K562 (cell line): ENCODE data around the gene TRAP1. TPM values are rescaled to one million over a fixed set of nuclear protein-coding genes. Genes with fewer than 3 reads are reported as not detected.
A peak's percentile ranks its signal among the peaks of the same experiment; 100 is the strongest.

ENCODE experiments used
- ATF2 ChIP-seq: sonication (generic); formaldehyde crosslinking; IDR thresholded peaks from 2 replicates; pipeline ENCODE4 v1.8.1; 2022; ENCODE audit warnings: missing genetic modification reagents
- CEBPZ ChIP-seq: fragments of 150-350 bp; IDR thresholded peaks from 2 replicates; pipeline ENCODE4 v1.6.1; 2014; ENCODE audit warnings: low read depth, mild to moderate bottlenecking, low read length, borderline replicate concordance
- DACH1 ChIP-seq: fragments of 450-650 bp; IDR thresholded peaks from 2 replicates; pipeline ENCODE4 v1.6.1; 2018; ENCODE audit not compliant: partially characterized antibody
- E2F3 ChIP-seq: fragments of 250-450 bp; sonication (Bioruptor Pico); IDR thresholded peaks from 2 replicates; pipeline ENCODE4 v1.4.0; 2020; ENCODE audit warnings: mild to moderate bottlenecking
- MTA1 ChIP-seq: fragments of 450-650 bp; IDR thresholded peaks from 2 replicates; pipeline ENCODE4 v1.6.1; 2017; ENCODE audit warnings: borderline replicate concordance
- TRIM24 ChIP-seq, 2 experiments: fragments of 450-650 bp; IDR thresholded peaks; 2 replicates each; pipeline ENCODE4 v1.6.1; 2016
- YY1 ChIP-seq, 3 experiments: IDR thresholded peaks; 2 replicates each; pipeline ENCODE4 v1.6.1; 2011; ENCODE audit warnings: low read length in 2 of 3, mild to moderate bottlenecking in 2 of 3, moderate library complexity in 2 of 3, borderline replicate concordance in 1 of 3, control low read depth in 1 of 3, low read depth in 1 of 3; ENCODE audit not compliant: insufficient read depth in 3 of 3, insufficient replicate concordance in 2 of 3, control insufficient read depth in 1 of 3, insufficient read length in 1 of 3; ENCODE audit errors: extremely low read depth in 1 of 3
- ZBTB11 ChIP-seq, 3 experiments: fragments of 200-800 bp in 1 of 3; fragments of 250-450 bp in 1 of 3; fragments of 450-650 bp in 1 of 3; sonication (Bioruptor Pico) in 1 of 3; sonication (Bioruptor generic) in 1 of 3; formaldehyde crosslinking in 1 of 3; IDR thresholded peaks; 2 replicates each; pipeline versions ENCODE4 v1.6.1 to v1.8.0; 2016 to 2022; ENCODE audit warnings: mild to moderate bottlenecking in 2 of 3, missing genetic modification characterization in 2 of 3, missing compliant biosample characterization in 1 of 3, moderate library complexity in 1 of 3
- ZFP30 ChIP-seq: fragments of 250-450 bp; sonication (Bioruptor Pico); IDR thresholded peaks from 2 replicates; pipeline ENCODE4 v1.8.0; 2022; ENCODE audit warnings: moderate library complexity, mild to moderate bottlenecking, inconsistent platforms, borderline replicate concordance
- ZNF408 ChIP-seq: fragments of 250-450 bp; sonication (Bioruptor Pico); IDR thresholded peaks from 2 replicates; pipeline ENCODE4 v1.4.0; 2020; ENCODE audit warnings: low read depth, mild to moderate bottlenecking, moderate library complexity
- ZNF444 ChIP-seq: fragments of 250-450 bp; sonication (Bioruptor Pico); IDR thresholded peaks from 2 replicates; pipeline ENCODE4 v1.4.0; 2020; ENCODE audit warnings: mild to moderate bottlenecking, moderate library complexity
- polyA plus RNA-seq, 8 experiments: library from polyadenylated mRNA; depleted of rRNA in 4 of 8; stranded (reverse) in 5 of 8; unstranded in 3 of 8; fragments of >200 nt; fragmentation: Nextera tagmentation in 2 of 8; fragmentation: Illumina TruSeq in 1 of 8; extraction: Ambion mirVana in 2 of 8; extraction: Trizol in 1 of 8; gene quantifications; 2 replicates each; pipeline versions ENCODE4 v1.2.1 to v1.2.3, GENCODE V29; 2011 to 2014; ENCODE audit warnings: inconsistent platforms in 1 of 8, missing spikeins in 1 of 8
- total RNA-seq, 7 experiments: library from RNA; depleted of rRNA in 6 of 7; stranded (reverse); fragments of >200 nt in 6 of 7; fragmentation: Illumina TruSeq in 2 of 7; extraction: Trizol in 2 of 7; gene quantifications; 2 replicates each; pipeline versions ENCODE4 v1.2.1 to v1.2.3, GENCODE V29; 2011 to 2021; ENCODE audit warnings: low replicate concordance in 1 of 7
- TF ChIP-seq, protein P1 (sequence below): sonication (generic); formaldehyde crosslinking; IDR thresholded peaks from 2 replicates; pipeline ENCODE4 v1.8.1; 2023; ENCODE audit warnings: missing genetic modification reagents, mild to moderate bottlenecking, borderline replicate concordance

The TRAP1 gene
- total and polyA plus RNA-seq, 9 of the 15 experiments (the other 6 are each of a cell fraction or from before 2014, with no cell fraction given): 19.1 to 436 (median 301) TPM

DNA sequence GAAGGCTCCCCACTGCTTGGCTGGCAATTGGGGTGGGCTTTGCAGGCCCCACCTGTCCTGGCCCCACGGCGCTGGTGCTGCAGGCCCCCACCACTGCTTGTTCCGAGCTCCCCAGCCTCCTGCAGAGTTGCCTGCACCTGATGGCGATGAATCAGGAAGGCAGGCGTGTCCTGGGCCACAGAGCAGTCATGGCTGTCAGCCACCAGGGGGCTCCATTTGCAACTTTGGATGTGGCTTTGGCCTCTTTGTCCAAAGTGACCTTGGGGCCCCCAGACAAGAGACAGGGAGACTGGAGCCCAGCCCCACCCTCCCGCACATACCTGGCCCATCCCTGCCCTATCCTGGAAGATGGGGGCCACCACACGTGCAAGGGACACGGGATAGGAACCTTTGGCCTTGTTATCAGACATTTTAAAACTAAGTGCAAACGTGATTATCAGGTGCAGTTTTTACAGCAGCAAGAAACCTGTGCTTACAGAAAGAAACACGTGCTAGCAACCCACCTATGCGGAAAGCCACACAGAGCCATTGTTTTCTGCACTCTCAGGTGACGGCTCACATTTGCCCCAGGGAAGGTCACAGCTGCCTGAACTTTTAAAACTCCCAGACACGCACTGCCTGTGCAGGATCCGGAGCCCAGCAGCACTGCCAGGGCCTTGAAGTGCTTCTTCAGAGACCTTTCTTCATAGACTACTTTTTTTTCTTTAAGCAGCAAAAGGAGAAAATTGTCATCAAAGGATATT lies 62.9 kb downstream of the TRAP1 start, which contains the start of gene DNASE1 (continued):
- no peak for TF ChIP-seq ZBTB11 (CRISPR knock-in tag; IDR thresholded peaks at IDR 0.05)
- TF ChIP-seq, protein P1, sequence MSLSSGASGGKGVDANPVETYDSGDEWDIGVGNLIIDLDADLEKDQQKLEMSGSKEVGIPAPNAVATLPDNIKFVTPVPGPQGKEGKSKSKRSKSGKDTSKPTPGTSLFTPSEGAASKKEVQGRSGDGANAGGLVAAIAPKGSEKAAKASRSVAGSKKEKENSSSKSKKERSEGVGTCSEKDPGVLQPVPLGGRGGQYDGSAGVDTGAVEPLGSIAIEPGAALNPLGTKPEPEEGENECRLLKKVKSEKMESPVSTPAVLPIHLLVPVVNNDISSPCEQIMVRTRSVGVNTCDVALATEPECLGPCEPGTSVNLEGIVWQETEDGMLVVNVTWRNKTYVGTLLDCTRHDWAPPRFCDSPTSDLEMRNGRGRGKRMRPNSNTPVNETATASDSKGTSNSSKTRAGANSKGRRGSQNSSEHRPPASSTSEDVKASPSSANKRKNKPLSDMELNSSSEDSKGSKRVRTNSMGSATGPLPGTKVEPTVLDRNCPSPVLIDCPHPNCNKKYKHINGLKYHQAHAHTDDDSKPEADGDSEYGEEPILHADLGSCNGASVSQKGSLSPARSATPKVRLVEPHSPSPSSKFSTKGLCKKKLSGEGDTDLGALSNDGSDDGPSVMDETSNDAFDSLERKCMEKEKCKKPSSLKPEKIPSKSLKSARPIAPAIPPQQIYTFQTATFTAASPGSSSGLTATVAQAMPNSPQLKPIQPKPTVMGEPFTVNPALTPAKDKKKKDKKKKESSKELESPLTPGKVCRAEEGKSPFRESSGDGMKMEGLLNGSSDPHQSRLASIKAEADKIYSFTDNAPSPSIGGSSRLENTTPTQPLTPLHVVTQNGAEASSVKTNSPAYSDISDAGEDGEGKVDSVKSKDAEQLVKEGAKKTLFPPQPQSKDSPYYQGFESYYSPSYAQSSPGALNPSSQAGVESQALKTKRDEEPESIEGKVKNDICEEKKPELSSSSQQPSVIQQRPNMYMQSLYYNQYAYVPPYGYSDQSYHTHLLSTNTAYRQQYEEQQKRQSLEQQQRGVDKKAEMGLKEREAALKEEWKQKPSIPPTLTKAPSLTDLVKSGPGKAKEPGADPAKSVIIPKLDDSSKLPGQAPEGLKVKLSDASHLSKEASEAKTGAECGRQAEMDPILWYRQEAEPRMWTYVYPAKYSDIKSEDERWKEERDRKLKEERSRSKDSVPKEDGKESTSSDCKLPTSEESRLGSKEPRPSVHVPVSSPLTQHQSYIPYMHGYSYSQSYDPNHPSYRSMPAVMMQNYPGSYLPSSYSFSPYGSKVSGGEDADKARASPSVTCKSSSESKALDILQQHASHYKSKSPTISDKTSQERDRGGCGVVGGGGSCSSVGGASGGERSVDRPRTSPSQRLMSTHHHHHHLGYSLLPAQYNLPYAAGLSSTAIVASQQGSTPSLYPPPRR (CRISPR knock-in tag): no peak
- TF ChIP-seq ZNF444 (CRISPR knock-in tag): no peak
- TF ChIP-seq E2F3: no peak
- TF ChIP-seq ZFP30 (CRISPR knock-in tag): no peak
- no peak for TF ChIP-seq ATF2
- no peak for TF ChIP-seq TRIM24 (IDR thresholded peaks at IDR 0.05)
- no peak for TF ChIP-seq DACH1
- TF ChIP-seq ZNF408 (CRISPR knock-in tag): no peak
- no peak for TF ChIP-seq CEBPZ
- no peak for TF ChIP-seq MTA1
- peak in 1 of 3 experiments; percentile 63 for TF ChIP-seq YY1 (IDR thresholded peaks at IDR 0.05; ENCODE audit: borderline replicate concordance in 1 of 3, control insufficient read depth in 1 of 3, extremely low read depth in 1 of 3, insufficient read depth in 3 of 3, insufficient read length in 1 of 3, insufficient replicate concordance in 2 of 3, low read depth in 1 of 3, low read length in 2 of 3)
